OCI-M1 (cell line): ENCODE results near the gene AIG1.

Source experiments
- DNase-seq: peaks from one replicate; lab custom pipeline; 2025; lab: John Stamatoyannopoulos, UW

AIG1 gene

GRCh38 chr6:143233554-143234285 is 173.0 kb downstream of the AIG1 start:
- no peak for DNase-seq

DNA sequence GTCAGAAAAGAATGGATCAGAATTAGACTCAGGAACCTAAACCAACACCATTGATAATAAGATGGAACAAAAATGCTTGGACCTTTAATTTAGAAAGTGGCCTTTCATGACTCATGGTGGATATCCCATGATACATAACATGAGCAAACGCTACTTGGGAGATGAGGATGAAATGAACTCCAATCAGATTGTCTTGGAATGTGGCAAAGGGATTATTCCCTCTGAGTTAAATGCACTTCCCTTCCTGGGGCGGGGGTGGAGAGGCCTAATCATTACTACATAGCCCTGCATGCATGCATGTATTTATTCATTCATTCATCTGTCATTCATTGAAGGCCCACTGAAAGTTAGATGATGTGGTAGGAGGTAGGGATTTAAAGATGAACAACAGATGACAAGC is 174.0 kb downstream of the AIG1 start:
- DNase-seq: no peak

- no peak for DNase-seq
These were observed 175.6 kb downstream of the AIG1 start for GRCh38 chr6:143236151-143236798.

- no peak for DNase-seq
These were observed 177.6 kb downstream of the AIG1 start for GRCh38 chr6:143238306-143238705.

DNA sequence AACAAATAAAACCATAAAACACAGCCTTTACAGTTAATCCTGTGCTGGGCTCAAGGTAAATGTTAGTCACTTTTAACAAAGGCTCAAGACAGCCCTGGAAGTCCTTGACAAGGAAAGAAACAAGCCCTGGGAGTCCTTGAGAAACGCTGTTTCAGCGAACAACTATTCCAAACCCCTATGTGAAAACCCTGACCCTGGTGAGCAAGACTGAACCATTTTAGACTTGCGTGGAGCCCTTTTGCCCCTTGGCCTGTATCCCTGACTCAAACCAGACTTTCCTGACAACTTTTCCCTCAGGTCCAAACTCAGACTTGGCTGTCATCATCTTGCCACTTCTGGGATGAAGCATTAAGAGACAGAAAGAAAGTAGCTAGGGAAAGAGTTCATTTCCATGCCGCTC is 180.4 kb downstream of the AIG1 start:
- no peak for DNase-seq

GRCh38 chr6:143241911-143242310 is 181.2 kb downstream of the AIG1 start:
- DNase-seq: no peak

GRCh38 chr6:143243786-143244185 is 183.1 kb downstream of the AIG1 start:
- no peak for DNase-seq

DNA sequence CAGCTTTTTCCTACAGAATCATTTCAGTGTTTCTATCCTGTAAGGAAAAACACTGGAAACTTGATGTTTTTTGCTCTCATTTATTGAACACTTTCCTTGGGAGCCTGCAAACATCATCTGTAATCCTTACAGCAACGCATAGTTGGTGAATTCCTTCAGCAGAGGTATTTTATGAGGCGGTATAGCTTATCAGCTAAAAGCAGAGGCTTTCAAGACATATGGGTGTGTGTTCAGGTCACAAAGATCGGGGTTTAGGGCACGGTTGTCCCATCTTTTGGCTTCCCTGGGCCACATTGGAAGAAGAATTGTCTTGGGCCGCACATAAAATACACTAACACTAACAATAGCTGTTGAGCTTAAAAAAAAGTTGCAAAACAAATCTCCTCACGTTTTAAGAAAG is 185.0 kb downstream of the AIG1 start:
- DNase-seq: no peak

DNA sequence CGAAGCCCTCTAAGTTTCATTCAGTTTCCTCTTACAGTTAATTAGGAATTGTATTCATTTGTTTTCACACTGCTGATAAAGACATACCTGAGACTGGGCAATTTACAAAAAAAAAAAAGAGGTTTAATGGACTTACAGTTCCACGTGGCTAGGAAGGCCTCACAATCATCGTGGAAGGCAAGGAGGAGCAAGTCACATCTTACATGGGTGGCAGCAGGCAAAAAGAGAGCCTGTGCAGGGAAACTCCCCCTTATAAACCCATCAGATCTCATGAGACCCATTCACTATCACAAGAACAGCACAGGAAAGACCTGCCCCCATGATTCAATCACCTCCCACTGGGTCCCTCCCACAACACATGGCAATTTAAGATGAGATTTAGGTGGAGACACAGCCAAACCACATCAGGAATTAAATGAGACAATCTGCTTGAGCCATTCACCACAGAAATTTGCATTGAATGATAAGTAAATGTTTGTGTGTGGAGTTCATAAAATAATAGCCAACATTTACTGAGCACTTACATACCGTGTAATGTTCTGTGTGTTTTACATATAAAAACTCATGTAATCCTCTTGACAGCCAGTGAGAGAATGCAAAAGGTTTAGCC is 185.6 kb downstream of the AIG1 start:
- DNase-seq: peak; percentile 46

- no peak for DNase-seq
These were observed 186.9 kb downstream of the AIG1 start for GRCh38 chr6:143247586-143247985.

- DNase-seq: no peak
These were observed 187.7 kb downstream of the AIG1 start for GRCh38 chr6:143248359-143248758.

- DNase-seq: no peak
These were observed 190.6 kb downstream of the AIG1 start for GRCh38 chr6:143251288-143251687.

DNA sequence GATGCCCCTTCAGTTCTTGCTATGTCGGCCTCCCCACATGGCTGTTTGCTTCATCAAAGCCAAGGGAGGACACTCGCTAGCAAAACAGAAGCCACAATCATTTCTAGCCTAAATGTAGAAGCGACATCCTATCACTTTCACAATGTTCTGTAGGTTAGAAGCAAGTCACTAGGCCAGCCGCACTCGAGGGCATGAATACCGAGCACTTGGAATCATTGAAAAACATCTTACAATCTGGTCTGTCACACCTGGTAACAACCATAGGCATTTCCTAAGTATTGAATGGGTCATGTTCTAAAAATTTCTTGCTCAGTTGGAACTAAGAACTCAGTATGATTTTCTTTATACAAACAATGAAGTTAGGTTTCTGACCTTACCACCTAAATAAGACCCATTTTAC is 192.3 kb downstream of the AIG1 start:
- DNase-seq: no peak

DNA sequence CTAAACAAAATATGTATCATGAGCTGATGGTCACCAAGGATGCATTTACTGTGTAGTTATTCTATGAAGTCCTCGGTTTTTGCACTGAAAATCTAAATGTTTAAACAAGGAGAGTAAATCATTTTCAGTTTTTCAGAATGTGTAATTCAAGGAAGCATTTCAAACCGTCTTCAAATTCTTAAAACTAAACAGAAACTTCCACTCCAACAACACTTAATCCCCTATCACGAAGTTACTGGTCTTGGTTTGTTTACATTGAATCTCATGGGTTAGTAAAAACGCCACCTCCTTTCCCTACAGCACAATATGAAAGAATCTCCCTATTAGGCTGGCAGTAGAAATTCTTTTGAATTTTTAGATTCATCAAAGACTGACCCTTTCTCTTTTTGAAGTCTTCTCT is 192.9 kb downstream of the AIG1 start:
- DNase-seq: no peak

DNA sequence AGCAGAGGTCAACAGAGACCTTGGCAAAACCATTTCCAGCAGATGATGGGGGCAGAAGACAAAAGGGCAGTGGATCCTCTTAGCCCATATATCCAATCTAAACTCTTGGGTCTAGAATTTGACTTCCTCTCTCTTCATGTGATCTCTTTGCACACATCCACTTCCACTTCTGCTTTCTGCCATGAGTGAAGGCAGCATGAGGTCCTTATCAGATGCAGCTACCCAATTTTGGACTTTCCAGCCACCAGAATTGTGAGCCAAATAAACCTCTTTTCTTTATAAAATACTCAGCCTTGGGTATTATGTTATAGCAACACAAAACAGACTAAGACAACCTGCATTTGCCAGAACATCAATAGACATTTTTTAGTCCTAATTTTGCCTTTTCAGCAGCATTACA is 198.3 kb downstream of the AIG1 start:
- peak; percentile 80 for DNase-seq

DNA sequence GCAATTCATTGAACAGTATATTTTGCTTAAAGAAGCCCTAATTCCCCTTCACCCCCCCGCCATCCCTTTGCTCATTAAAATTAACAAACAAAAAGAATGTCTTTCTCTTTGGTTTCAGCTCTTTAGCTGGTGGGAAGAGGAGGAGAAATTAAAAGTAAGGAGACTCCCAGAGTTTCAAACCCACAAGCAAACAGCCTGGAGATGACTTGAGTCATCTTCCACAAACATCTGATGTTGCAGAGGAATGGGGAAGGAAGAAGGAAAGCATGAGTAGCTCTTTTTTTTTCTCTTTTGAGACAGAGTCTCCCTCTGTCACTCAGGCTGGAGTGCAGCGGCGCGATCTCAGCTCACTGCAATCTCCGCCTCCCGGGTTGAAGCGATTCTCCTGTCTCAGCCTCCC is 200.2 kb downstream of the AIG1 start:
- no peak for DNase-seq

- DNase-seq: no peak
These were observed 201.3 kb downstream of the AIG1 start for GRCh38 chr6:143261899-143262436.

DNA sequence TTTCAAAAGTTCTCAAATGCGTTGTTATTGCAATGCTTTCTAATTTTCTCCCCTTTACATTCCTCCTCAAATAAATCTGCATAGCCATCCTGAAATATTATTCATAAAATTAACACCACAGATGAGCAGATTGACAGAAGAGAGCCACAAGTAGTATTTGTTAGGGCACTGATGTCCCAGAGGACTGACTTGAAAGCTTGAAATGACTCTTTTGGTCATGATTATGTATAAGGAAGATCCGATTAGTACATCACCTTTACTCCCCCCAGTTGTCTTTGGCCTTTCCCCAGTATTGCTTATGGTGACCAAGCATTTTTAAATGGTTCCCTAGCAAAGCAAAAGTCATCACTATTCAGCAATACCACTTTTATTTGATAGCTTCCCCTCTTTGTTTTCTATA is 202.2 kb downstream of the AIG1 start:
- DNase-seq: no peak

- no peak for DNase-seq
These were observed 203.7 kb downstream of the AIG1 start for GRCh38 chr6:143264379-143264778.

GRCh38 chr6:143264986-143265764 is 204.5 kb downstream of the AIG1 start:
- no peak for DNase-seq

- no peak for DNase-seq
These were observed 207.1 kb downstream of the AIG1 start for GRCh38 chr6:143267760-143268159.

- no peak for DNase-seq
These were observed 207.8 kb downstream of the AIG1 start for GRCh38 chr6:143268439-143268838.
